GM19324 (cell line): ENCODE results near the gene C9orf50.
"Not testable (repeated sequence)": the region's sequence is repeated elsewhere in the genome, so short reads cannot be mapped to it uniquely, and the experiment has no call there.

Experiments
- ATAC-seq: cut with Tn5 transposase; IDR thresholded peaks from one replicate; pipeline ENCODE4 v1.9.1; 2021; ENCODE audit warnings: mild to moderate bottlenecking, moderate library complexity; ENCODE audit not compliant: unreplicated experiment, low FRiP score

C9orf50 gene

GRCh38 chr9:129595311-129595741, 25.6 kb downstream of the C9orf50 start:
- no peak for ATAC-seq

GRCh38 chr9:129594632-129595031, 26.3 kb downstream of the C9orf50 start:
- ATAC-seq, result no peak

- not testable (repeated sequence) for ATAC-seq
These were observed 28.1 kb downstream of the C9orf50 start for GRCh38 chr9:129592790-129593189.

- ATAC-seq, result no peak
These were observed 29.0 kb downstream of the C9orf50 start for GRCh38 chr9:129591916-129592315.

- ATAC-seq, result no peak
These were observed 30.4 kb downstream of the C9orf50 start for GRCh38 chr9:129590466-129590865.

- ATAC-seq, result no peak
These were observed 33.2 kb downstream of the C9orf50 start for GRCh38 chr9:129587487-129588262.

GRCh38 chr9:129586685-129587084, 34.2 kb downstream of the C9orf50 start:
- no peak for ATAC-seq

- ATAC-seq, result no peak
These were observed 34.7 kb downstream of the C9orf50 start for GRCh38 chr9:129586245-129586644.

- no peak for ATAC-seq
These were observed 35.5 kb downstream of the C9orf50 start for GRCh38 chr9:129585352-129585751.

- ATAC-seq, result no peak
These were observed 36.8 kb downstream of the C9orf50 start for GRCh38 chr9:129584136-129584535.

GRCh38 chr9:129583308-129584038, 37.4 kb downstream of the C9orf50 start:
- no peak for ATAC-seq

GRCh38 chr9:129582855-129583254, 38.0 kb downstream of the C9orf50 start:
- no peak for ATAC-seq

GRCh38 chr9:129581505-129582189, 39.3 kb downstream of the C9orf50 start:
- no peak for ATAC-seq

- no peak for ATAC-seq
These were observed 40.5 kb downstream of the C9orf50 start for GRCh38 chr9:129580211-129580915.

- no peak for ATAC-seq
These were observed 41.6 kb downstream of the C9orf50 start for GRCh38 chr9:129579294-129579693.

GRCh38 chr9:129576546-129577543, 44.1 kb downstream of the C9orf50 start:
- no peak for ATAC-seq

- no peak for ATAC-seq
These were observed 45.1 kb downstream of the C9orf50 start for GRCh38 chr9:129575818-129576217.

GRCh38 chr9:129574911-129575585, 45.9 kb downstream of the C9orf50 start:
- ATAC-seq, result no peak

GRCh38 chr9:129573977-129574376, 46.9 kb downstream of the C9orf50 start:
- ATAC-seq, result no peak
